ENCODE data around the gene RXRB. TPM values are rescaled to one million over a fixed set of nuclear protein-coding genes. Genes with fewer than 3 reads are reported as not detected.

RXRB gene
- total and polyA plus RNA-seq, 2 donors (not counting 3 experiments of a cell fraction or from before 2014, with no cell fraction given), result 43.4 to 44.4 TPM

DNA sequence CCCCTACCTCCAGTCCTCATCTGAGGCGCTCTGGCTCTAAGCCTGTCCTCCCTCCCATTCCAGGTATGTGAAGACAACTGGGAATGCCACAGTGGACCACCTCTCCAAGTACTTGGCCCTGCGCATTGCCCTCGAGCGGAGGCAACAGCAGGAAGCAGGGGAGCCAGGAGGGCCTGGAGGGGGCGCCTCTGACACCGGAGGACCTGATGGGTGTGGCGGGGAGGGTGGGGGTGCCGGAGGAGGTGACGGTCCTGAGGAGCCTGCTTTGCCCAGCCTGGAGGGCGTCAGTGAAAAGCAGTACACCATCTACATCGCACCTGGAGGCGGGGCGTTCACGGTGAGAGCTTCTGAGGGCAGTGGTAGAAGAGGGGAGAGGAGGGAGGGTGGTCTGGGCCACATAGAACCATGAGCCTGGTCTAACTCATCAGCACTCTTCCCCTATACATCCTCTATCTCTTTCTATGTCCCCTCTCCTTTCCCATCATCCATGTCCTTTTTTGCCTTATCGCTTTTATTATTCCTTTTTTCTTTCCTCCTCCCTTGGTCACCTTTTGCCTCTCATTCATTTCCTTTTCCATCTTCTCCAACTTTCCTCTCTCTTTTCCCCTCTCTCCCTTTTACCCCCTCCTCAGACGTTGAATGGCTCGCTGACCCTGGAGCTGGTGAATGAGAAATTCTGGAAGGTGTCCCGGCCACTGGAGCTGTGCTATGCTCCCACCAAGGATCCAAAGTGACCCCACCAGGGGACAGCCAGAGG is 11.4 kb upstream of the RXRB start:
- Histone ChIP-seq H3K36me3 (ENCODE audit: control insufficient read depth in 2 of 2, extremely low read depth in 1 of 2, insufficient read depth in 2 of 2, low read length in 2 of 2) (peaks cover 0 to 3% of the 10 kb centered on the region in 2 experiments), H3K9me1 (replicated peaks; ENCODE audit: control insufficient read depth, extremely low read depth, insufficient read depth, low read length) (no peaks in the 10 kb centered on the region), H3K27ac (ENCODE audit: insufficient read depth, low read depth, low read length) (no peak overlapping the region), H3K9ac (replicated peaks; ENCODE audit: extremely low read depth, insufficient read depth, low read length) (no peak overlapping the region), H3K27me3 (ENCODE audit: control insufficient read depth in 2 of 2, insufficient read depth in 2 of 2, low read length in 2 of 2) (peaks cover 3 to 5% of the 10 kb centered on the region in 2 experiments), H3K9me3 (replicated peaks; ENCODE audit: control insufficient read depth, insufficient read depth, low read length) (no peaks in the 10 kb centered on the region), H3K79me2 (ENCODE audit: control insufficient read depth, insufficient read depth, low read length) (no peaks in the 10 kb centered on the region), H3K4me3 (replicated peaks in 1 of 3; ENCODE audit: insufficient read depth in 1 of 3, low read depth in 1 of 3, low read length in 3 of 3) (no peak overlapping the region), H4K20me1 (replicated peaks; ENCODE audit: control insufficient read depth, extremely low read depth, insufficient read depth, low read length) (no peaks in the 10 kb centered on the region), H3K4me1 (ENCODE audit: control insufficient read depth, extremely low read depth, insufficient read depth, low read length) (peaks cover 11% of the 10 kb centered on the region), H2AFZ (ENCODE audit: low read depth, low read length) (no peak overlapping the region), H3K4me2 (ENCODE audit: insufficient read depth, low read length) (no peak overlapping the region)
- FAIRE-seq (no peak), DNase-seq (ENCODE audit: low read depth, low spot score) (no peak)
- TF ChIP-seq POLR2A (IDR thresholded peaks at IDR 0.05; ENCODE audit: low read depth, low read length), result no peak
- no peak for TF ChIP-seq GATA2 (IDR thresholded peaks at IDR 0.05; ENCODE audit: insufficient read depth, insufficient read length, low read depth, low read length)
- TF ChIP-seq JUN (IDR thresholded peaks at IDR 0.05; ENCODE audit: borderline replicate concordance, insufficient read depth, insufficient read length, low read depth), result no peak
- no peak for TF ChIP-seq MYC (IDR thresholded peaks at IDR 0.05; ENCODE audit: low read depth, low read length)
- no peak for TF ChIP-seq EZH2 (IDR thresholded peaks at IDR 0.05; ENCODE audit: borderline replicate concordance, low read depth, low read length, severe bottlenecking)
- no peak for TF ChIP-seq FOS (IDR thresholded peaks at IDR 0.05; ENCODE audit: borderline replicate concordance, insufficient read depth, low read length)
- TF ChIP-seq, protein P1, sequence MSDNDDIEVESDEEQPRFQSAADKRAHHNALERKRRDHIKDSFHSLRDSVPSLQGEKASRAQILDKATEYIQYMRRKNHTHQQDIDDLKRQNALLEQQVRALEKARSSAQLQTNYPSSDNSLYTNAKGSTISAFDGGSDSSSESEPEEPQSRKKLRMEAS (IDR thresholded peaks at IDR 0.05; ENCODE audit: insufficient read depth, insufficient read length), result no peak
- TF ChIP-seq POLR2AphosphoS5 (IDR thresholded peaks at IDR 0.05; ENCODE audit: insufficient read depth, low read depth, low read length), result no peak
- TF ChIP-seq, protein P2, sequence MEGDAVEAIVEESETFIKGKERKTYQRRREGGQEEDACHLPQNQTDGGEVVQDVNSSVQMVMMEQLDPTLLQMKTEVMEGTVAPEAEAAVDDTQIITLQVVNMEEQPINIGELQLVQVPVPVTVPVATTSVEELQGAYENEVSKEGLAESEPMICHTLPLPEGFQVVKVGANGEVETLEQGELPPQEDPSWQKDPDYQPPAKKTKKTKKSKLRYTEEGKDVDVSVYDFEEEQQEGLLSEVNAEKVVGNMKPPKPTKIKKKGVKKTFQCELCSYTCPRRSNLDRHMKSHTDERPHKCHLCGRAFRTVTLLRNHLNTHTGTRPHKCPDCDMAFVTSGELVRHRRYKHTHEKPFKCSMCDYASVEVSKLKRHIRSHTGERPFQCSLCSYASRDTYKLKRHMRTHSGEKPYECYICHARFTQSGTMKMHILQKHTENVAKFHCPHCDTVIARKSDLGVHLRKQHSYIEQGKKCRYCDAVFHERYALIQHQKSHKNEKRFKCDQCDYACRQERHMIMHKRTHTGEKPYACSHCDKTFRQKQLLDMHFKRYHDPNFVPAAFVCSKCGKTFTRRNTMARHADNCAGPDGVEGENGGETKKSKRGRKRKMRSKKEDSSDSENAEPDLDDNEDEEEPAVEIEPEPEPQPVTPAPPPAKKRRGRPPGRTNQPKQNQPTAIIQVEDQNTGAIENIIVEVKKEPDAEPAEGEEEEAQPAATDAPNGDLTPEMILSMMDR (IDR thresholded peaks at IDR 0.05; ENCODE audit: extremely low read depth in 1 of 2, insufficient read depth in 1 of 2, low read depth in 1 of 2, low read length in 2 of 2), result no peak
- intact Hi-C loops (cut with micrococcal nuclease), result no loop called here
- dilution Hi-C loops (cut with MboI; ENCODE audit: extremely low pct_ligation_motif_present, low sequenced_read_pairs), result no loop called here
- no TSS peak for BruUV-seq (replicated peaks)
- ChIA-PET CTCF (interaction anchor here (1.9 kb wide), 1 partner anchor 37 kb away, joined by 13 read pairs; no protein-coding TSS in a partner anchor), POLR2A (no interaction called here)
